Limb (tissue), 2 donors: ENCODE measurements around the gene SPACA4.

ENCODE experiments used
- DNase-seq, 2 donors: peaks; one replicate each; pipeline ENCODE4 v3.0.0-alpha.2; 2016; ENCODE audit errors: extremely low spot score in 2 of 2

SPACA4 gene

GRCh38 chr19:48646722-48647216, 40.2 kb downstream of the SPACA4 start:
- peak in 1 of 2 donors; percentile 94 for DNase-seq

- no peak for DNase-seq
Measured at GRCh38 chr19:48648134-48648533, 41.6 kb downstream of the SPACA4 start.

DNA sequence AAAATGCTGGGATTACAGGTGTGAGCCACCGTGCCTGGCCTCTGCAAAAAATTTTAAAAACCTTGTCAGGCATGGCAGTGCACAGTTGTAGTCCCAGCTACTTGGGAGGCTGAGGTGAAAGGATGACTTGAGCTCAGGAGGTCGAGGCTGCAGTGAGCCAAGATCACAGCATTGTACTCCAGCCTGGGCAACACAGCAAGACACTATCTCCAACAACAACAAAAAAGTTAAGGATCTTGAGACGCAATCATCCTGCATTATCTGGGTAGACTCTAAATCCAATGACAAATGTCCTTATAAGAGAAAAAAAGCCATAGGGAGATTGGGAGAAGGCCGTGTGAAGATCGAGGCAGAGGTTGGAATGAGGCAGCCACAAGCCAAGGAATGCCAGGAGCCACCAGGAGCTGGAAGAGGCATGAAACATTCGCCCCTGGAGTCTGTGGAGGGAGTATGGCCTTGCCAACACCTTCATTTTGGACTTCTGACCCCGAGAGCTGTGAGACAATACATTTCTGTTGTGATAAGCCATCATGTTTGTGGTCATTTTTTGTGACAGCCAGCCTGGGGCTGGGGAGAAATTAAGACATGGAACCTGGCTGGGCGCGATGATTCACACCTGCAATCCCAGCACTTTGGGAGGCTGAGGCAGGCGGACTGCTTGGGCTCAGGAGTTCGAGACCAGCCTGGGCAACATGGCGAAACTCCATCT, 44.6 kb downstream of the SPACA4 start:
- no peak for DNase-seq

DNA sequence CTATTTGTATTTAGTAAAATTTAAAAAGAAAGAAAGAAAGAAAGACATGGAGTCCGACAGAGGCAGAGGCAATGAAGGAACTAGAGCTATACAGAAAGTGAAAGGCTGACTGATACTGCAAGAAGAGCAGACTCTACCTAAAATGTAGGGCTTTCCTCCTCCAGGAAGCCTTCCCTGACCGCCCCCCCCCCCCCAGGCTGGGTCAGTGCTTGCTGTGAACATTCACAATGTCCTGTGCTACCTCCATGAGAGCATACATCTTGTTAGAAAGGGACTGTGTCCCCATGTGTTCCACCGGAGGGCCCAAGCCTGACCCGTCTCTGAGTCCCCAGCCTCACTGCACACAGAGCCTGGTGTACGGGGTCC, 45.1 kb downstream of the SPACA4 start:
- no peak for DNase-seq

GRCh38 chr19:48654299-48655059, 47.9 kb downstream of the SPACA4 start:
- peak; percentile 72 to 84 for DNase-seq

GRCh38 chr19:48656840-48657474, 50.4 kb downstream of the SPACA4 start:
- DNase-seq = no peak
